K562 (cell line): Measurements from ENCODE around the gene HACE1. TPM values are rescaled to one million over a fixed set of nuclear protein-coding genes. Genes with fewer than 3 reads are reported as not detected.

Experiments
- ATAC-seq: fragments of 200-7000 bp; cut with Tn5 transposase; 3 replicates; pipeline ENCODE4 v1.9.1; 2020; ENCODE audit warnings: moderate library complexity
- BruUV-seq: library from RNA; stranded (reverse); fragments of 400-500 nt; replicated peaks from 2 replicates; lab custom pipeline; 2021; lab: Mats Ljungman, UMichigan
- CTCF ChIA-PET: fragments of 300-600 bp; formaldehyde crosslinking; extraction: SDS; loops from one replicate; lab custom pipeline; 2021; ENCODE audit warnings: low intra/inter-chr PET ratio; lab: Yijun Ruan, JAX
- POLR2A ChIA-PET: fragments of 300-600, 350-650 bp; sonication (Branson Sonifier 250); formaldehyde crosslinking; extraction: SDS; loops from one replicate; lab custom pipeline; 2021; ENCODE audit warnings: antibody characterized with exemption, inconsistent platforms; lab: Yijun Ruan, JAX
- DNase-seq, 4 experiments: peaks; one replicate each; pipeline versions ENCODE4 v3.0.0 to v3.0.0-alpha.2; 2011 to 2018; ENCODE audit warnings: low spot score in 3 of 4, mixed read lengths in 3 of 4; ENCODE audit errors: extremely low read depth in 1 of 4
- FAIRE-seq: peaks from 2 replicates; lab custom pipeline; 2011; peaks lifted over from hg19 to GRCh38; lab: Jason Lieb, UNC
- H2AFZ ChIP-seq: 2 replicates; pipeline ENCODE4 v1.6.0; 2011; ENCODE audit warnings: low read depth, low read length, control low read depth, inconsistent platforms
- H3K27ac ChIP-seq: fragments of 200-600 bp; 3 replicates; pipeline ENCODE4 v1.8.0; 2011; ENCODE audit warnings: low read depth, mild to moderate bottlenecking, control low read depth, inconsistent platforms, low read length, moderate library complexity, mixed read lengths; ENCODE audit errors: extremely low read depth
- H3K27me3 ChIP-seq, 2 experiments: fragments of 300-600 bp in 1 of 2; 2 replicates in 1 of 2; 3 replicates in 1 of 2; pipeline versions ENCODE4 v1.6.0 to v1.8.0; 2011; ENCODE audit warnings: inconsistent platforms in 2 of 2, low read length in 2 of 2, mild to moderate bottlenecking in 1 of 2, mixed read lengths in 1 of 2, moderate library complexity in 1 of 2; ENCODE audit not compliant: control insufficient read depth in 2 of 2, insufficient read depth in 2 of 2
- H3K36me3 ChIP-seq: fragments of 300-600 bp; 3 replicates; pipeline ENCODE4 v1.8.0; 2011; ENCODE audit warnings: mild to moderate bottlenecking, low read length, inconsistent platforms; ENCODE audit not compliant: control insufficient read depth, insufficient read depth
- H3K4me1 ChIP-seq, 2 experiments: fragments of 200-600 bp in 1 of 2; replicated peaks in 1 of 2; 2 replicates in 1 of 2; 3 replicates in 1 of 2; pipeline versions ENCODE4 v1.5.1 to v1.8.0; 2011; ENCODE audit warnings: inconsistent platforms in 2 of 2, low read length in 2 of 2, mild to moderate bottlenecking in 1 of 2, mixed read lengths in 1 of 2, moderate library complexity in 1 of 2; ENCODE audit not compliant: control insufficient read depth in 2 of 2, insufficient read depth in 2 of 2
- H3K4me2 ChIP-seq: 2 replicates; pipeline ENCODE4 v1.6.1; 2011; ENCODE audit warnings: low read length, control low read depth, inconsistent platforms, mixed read lengths; ENCODE audit not compliant: insufficient read depth
- H3K4me3 ChIP-seq: fragments of 200-600 bp; sonication (generic), shearing (Covaris generic); 2 replicates; pipeline ENCODE4 v1.5.1; 2016; ENCODE audit warnings: control low read depth, inconsistent platforms
- H3K79me2 ChIP-seq: fragments of 200-600 bp; 3 replicates; pipeline ENCODE4 v1.8.0; 2011; ENCODE audit warnings: low read length, inconsistent platforms; ENCODE audit not compliant: control insufficient read depth, insufficient read depth
- H3K9ac ChIP-seq, 2 experiments: 2 replicates each; pipeline versions ENCODE4 v1.6.0 to v1.6.1; 2011; ENCODE audit warnings: low read depth in 2 of 2, low read length in 2 of 2, control low read depth in 1 of 2, inconsistent platforms in 1 of 2, mild to moderate bottlenecking in 1 of 2, mixed read lengths in 1 of 2; ENCODE audit not compliant: insufficient read depth in 1 of 2
- H3K9me1 ChIP-seq: one replicate; pipeline ENCODE4 v1.6.0; 2011; ENCODE audit warnings: inconsistent platforms, mild to moderate bottlenecking, low read length, moderate library complexity; ENCODE audit not compliant: control insufficient read depth, insufficient read depth
- H3K9me3 ChIP-seq: replicated peaks from 2 replicates; pipeline ENCODE4 v1.5.1; 2011; ENCODE audit warnings: low read depth, low read length, inconsistent platforms; ENCODE audit not compliant: control insufficient read depth, insufficient read depth
- H4K20me1 ChIP-seq: replicated peaks from 2 replicates; pipeline ENCODE4 v1.6.1; 2011; ENCODE audit warnings: low read length, inconsistent platforms, mixed read lengths; ENCODE audit not compliant: control insufficient read depth, insufficient read depth
- CHD1 ChIP-seq: fragments of 200-600 bp; sonication (generic); IDR thresholded peaks from one replicate; pipeline ENCODE4 v1.6.1; 2012; ENCODE audit warnings: mild to moderate bottlenecking, moderate library complexity, low read length, inconsistent platforms
- CREB1 ChIP-seq, 2 experiments: sonication (generic) in 1 of 2; formaldehyde crosslinking in 1 of 2; IDR thresholded peaks; 2 replicates each; pipeline versions ENCODE4 v1.6.1 to v1.8.0; 2012 to 2022; ENCODE audit warnings: inconsistent platforms in 1 of 2, mild to moderate bottlenecking in 1 of 2, missing genetic modification reagents in 1 of 2, moderate library complexity in 1 of 2
- DNMT1 ChIP-seq: fragments of 450-650 bp; IDR thresholded peaks from 2 replicates; pipeline ENCODE4 v1.6.1; 2016; ENCODE audit warnings: antibody characterized with exemption, mild to moderate bottlenecking
- FOXA1 ChIP-seq: fragments of 450-650 bp; IDR thresholded peaks from 2 replicates; pipeline ENCODE4 v1.6.1; 2016; ENCODE audit warnings: mild to moderate bottlenecking, borderline replicate concordance
- KLF10 ChIP-seq: fragments of 250-450 bp; sonication (Bioruptor Pico); IDR thresholded peaks from 2 replicates; pipeline ENCODE4 v1.6.1; 2021; ENCODE audit warnings: matching md5 sums
- KLF13 ChIP-seq: fragments of 450-650 bp; IDR thresholded peaks from 2 replicates; pipeline ENCODE4 v1.6.1; 2016; ENCODE audit warnings: missing genetic modification characterization, low read depth, mild to moderate bottlenecking, missing compliant biosample characterization, moderate library complexity, borderline replicate concordance
- MAZ ChIP-seq, 2 experiments: fragments of 450-650 bp in 1 of 2; sonication (generic) in 1 of 2; formaldehyde crosslinking; IDR thresholded peaks in 1 of 2; conservative IDR thresholded peaks in 1 of 2; 2 replicates each; pipeline versions ENCODE4 v1.4.0 to v1.5.0; 2020; ENCODE audit warnings: mild to moderate bottlenecking in 1 of 2, missing genetic modification reagents in 1 of 2
- MECOM ChIP-seq: fragments of 250-450 bp; sonication (Bioruptor Pico); IDR thresholded peaks from 2 replicates; pipeline ENCODE4 v1.8.0; 2022; ENCODE audit warnings: inconsistent platforms
- MTA2 ChIP-seq: fragments of 450-650 bp; IDR thresholded peaks from 2 replicates; pipeline ENCODE4 v1.6.1; 2016; ENCODE audit warnings: low read depth
- NR2F6 ChIP-seq: fragments of 450-650 bp; formaldehyde crosslinking; IDR thresholded peaks from 2 replicates; pipeline ENCODE4 v1.4.0; 2020; ENCODE audit warnings: mild to moderate bottlenecking
- PHF20 ChIP-seq: fragments of 450-650 bp; IDR thresholded peaks from 2 replicates; pipeline ENCODE4 v1.6.1; 2018; ENCODE audit not compliant: partially characterized antibody
- WHSC1 ChIP-seq: IDR thresholded peaks from one replicate; pipeline ENCODE4 v1.6.1; 2012; ENCODE audit warnings: low read length, control low read depth, inconsistent platforms
- ZC3H8 ChIP-seq: fragments of 450-650 bp; IDR thresholded peaks from 2 replicates; pipeline ENCODE4 v1.6.1; 2017
- ZNF217 ChIP-seq: sonication (generic); formaldehyde crosslinking; IDR thresholded peaks from 2 replicates; pipeline ENCODE4 v1.8.0; 2022; ENCODE audit warnings: mild to moderate bottlenecking, missing genetic modification reagents
- WGBS: fragments of 100-300 bp; shearing (Covaris generic); methylation state at CpG from one replicate; pipeline ENCODE4 v1.1.6; 2016; ENCODE audit warnings: low coverage, mixed read lengths; ENCODE audit not compliant: insufficient coverage; ENCODE audit errors: missing lambda C conversion rate; 5-methylcytosine and 5-hydroxymethylcytosine counted together
- in situ Hi-C: fragments of 300-500 bp; cut with MboI; formaldehyde crosslinking; loops from 4 replicates; pipeline ENCODE4 v1.15.0; 2018; ENCODE audit warnings: inconsistent platforms, mixed read lengths
- intact Hi-C: fragments of 100-400 bp; cut with micrococcal nuclease; formaldehyde crosslinking; loops from 2 replicates; pipeline ENCODE4 v1.14.2; 2022
- polyA plus RNA-seq, 8 experiments: library from polyadenylated mRNA; depleted of rRNA in 4 of 8; stranded (reverse) in 5 of 8; unstranded in 3 of 8; fragments of >200 nt; fragmentation: Nextera tagmentation in 2 of 8; fragmentation: Illumina TruSeq in 1 of 8; extraction: Ambion mirVana in 2 of 8; extraction: Trizol in 1 of 8; gene quantifications; 2 replicates each; pipeline versions ENCODE4 v1.2.1 to v1.2.3, GENCODE V29; 2011 to 2014; ENCODE audit warnings: inconsistent platforms in 1 of 8, missing spikeins in 1 of 8
- total RNA-seq, 7 experiments: library from RNA; depleted of rRNA in 6 of 7; stranded (reverse); fragments of >200 nt in 6 of 7; fragmentation: Illumina TruSeq in 2 of 7; extraction: Trizol in 2 of 7; gene quantifications; 2 replicates each; pipeline versions ENCODE4 v1.2.1 to v1.2.3, GENCODE V29; 2011 to 2021; ENCODE audit warnings: low replicate concordance in 1 of 7
- TF ChIP-seq, protein P1 (sequence below): fragments of 450-650 bp; conservative IDR thresholded peaks from 2 replicates; pipeline ENCODE4 v1.6.1; 2016; ENCODE audit warnings: missing genetic modification characterization, low read depth, mild to moderate bottlenecking, control low read depth, missing compliant biosample characterization
- TF ChIP-seq, protein P2 (sequence below): sonication (generic); formaldehyde crosslinking; IDR thresholded peaks from 2 replicates; pipeline ENCODE4 v1.8.1; 2023; ENCODE audit warnings: mild to moderate bottlenecking, missing genetic modification reagents
- TF ChIP-seq, protein P3 (sequence below): sonication (generic); formaldehyde crosslinking; IDR thresholded peaks from 2 replicates; pipeline ENCODE4 v1.8.1; 2023; ENCODE audit warnings: mild to moderate bottlenecking, missing genetic modification reagents

Gene HACE1
- total and polyA plus RNA-seq, 9 of the 15 experiments (the other 6 are each of a cell fraction or from before 2014, with no cell fraction given): 3.6 to 19.9 (median 9.1) TPM

DNA sequence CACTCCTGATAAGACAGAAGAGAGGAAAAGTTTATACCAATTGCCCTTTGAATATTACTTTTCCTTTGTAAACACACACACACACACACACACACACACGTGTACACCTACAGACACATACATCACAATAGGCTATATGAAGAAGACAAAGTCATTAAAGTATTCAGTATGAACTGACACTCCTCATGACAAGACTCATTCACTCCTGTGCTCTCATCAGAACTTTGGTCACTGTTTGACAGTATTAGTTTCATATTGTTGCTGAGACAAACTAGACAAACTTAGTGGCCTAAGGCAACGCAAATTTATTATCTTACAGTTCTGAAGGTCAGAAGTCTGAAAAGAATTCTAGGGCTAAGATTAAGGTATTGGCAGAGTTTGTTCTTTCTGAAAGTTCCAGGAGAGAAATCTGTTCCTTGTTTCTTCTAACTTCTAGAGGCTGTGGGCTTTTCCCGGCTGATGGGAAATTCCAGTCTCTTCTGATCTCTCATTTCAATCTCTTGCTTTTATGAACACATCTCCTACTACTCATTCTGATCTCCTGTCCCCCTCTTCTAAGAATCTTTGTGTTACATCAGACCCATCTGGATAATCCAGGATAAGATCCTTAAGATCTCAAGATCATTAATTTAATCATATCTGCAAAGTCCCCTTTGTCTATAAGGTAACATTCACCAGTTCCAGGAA lies 171.3 kb downstream of the HACE1 start (continued):
- TF ChIP-seq, protein P1, sequence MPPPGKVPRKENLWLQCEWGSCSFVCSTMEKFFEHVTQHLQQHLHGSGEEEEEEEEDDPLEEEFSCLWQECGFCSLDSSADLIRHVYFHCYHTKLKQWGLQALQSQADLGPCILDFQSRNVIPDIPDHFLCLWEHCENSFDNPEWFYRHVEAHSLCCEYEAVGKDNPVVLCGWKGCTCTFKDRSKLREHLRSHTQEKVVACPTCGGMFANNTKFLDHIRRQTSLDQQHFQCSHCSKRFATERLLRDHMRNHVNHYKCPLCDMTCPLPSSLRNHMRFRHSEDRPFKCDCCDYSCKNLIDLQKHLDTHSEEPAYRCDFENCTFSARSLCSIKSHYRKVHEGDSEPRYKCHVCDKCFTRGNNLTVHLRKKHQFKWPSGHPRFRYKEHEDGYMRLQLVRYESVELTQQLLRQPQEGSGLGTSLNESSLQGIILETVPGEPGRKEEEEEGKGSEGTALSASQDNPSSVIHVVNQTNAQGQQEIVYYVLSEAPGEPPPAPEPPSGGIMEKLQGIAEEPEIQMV (tag): no peak
- TF ChIP-seq NR2F6: no peak
- TF ChIP-seq FOXA1: no peak
- TF ChIP-seq PHF20: no peak
- TF ChIP-seq, all 486 proteins: peak for 0

DNA sequence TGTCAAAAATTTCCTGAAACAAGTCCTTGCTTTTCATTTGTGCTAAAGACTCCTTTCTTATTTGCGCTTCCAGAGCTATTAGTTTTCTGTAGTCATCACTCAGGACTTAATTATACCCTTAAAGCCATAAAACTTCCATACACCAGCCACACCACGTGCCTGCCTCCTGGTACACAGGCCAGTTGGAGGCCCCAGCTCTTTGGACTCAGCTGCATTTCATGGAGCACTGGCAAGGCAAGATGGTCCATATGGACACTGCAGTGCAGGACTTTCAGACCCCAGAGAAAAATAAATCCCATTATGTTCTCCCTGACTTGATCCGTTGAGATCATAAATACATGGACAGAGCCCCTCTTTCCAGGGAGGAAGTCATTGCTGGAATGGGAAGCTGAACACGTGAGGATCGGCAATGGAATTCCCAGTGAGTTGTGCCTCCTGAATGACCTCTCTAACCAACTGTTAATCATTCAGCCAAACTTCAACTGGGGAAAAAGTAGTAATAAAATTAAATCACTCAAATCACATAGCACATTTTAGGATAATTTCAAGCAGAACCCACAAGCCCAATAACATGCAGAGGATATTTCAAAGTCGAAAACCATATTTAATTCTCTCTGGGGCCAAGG lies 173.1 kb downstream of the HACE1 start:
- POLR2A ChIA-PET: interaction anchor here (0.7 kb wide), 1 partner anchor 16 kb away, joined by 3 read pairs; no protein-coding TSS in a partner anchor
- TF ChIP-seq KLF13: no peak
- TF ChIP-seq ZNF217 (CRISPR knock-in tag): no peak
- no peak for TF ChIP-seq MTA2
- TF ChIP-seq ZC3H8: no peak
- TF ChIP-seq WHSC1: no peak
- TF ChIP-seq MECOM (CRISPR knock-in tag): no peak
- TF ChIP-seq, protein P2, sequence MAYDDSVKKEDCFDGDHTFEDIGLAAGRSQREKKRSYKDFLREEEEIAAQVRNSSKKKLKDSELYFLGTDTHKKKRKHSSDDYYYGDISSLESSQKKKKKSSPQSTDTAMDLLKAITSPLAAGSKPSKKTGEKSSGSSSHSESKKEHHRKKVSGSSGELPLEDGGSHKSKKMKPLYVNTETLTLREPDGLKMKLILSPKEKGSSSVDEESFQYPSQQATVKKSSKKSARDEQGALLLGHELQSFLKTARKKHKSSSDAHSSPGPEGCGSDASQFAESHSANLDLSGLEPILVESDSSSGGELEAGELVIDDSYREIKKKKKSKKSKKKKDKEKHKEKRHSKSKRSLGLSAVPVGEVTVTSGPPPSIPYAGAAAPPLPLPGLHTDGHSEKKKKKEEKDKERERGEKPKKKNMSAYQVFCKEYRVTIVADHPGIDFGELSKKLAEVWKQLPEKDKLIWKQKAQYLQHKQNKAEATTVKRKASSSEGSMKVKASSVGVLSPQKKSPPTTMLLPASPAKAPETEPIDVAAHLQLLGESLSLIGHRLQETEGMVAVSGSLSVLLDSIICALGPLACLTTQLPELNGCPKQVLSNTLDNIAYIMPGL (CRISPR knock-in tag): no peak
- TF ChIP-seq CHD1: no peak
- TF ChIP-seq MAZ (CRISPR knock-in tag; conservative IDR thresholded peaks at IDR 0.05 in 1 of 2, IDR thresholded peaks at IDR 0.05 in 1 of 2): no peak
- TF ChIP-seq DNMT1: no peak
- TF ChIP-seq, protein P3, sequence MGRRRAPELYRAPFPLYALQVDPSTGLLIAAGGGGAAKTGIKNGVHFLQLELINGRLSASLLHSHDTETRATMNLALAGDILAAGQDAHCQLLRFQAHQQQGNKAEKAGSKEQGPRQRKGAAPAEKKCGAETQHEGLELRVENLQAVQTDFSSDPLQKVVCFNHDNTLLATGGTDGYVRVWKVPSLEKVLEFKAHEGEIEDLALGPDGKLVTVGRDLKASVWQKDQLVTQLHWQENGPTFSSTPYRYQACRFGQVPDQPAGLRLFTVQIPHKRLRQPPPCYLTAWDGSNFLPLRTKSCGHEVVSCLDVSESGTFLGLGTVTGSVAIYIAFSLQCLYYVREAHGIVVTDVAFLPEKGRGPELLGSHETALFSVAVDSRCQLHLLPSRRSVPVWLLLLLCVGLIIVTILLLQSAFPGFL: no peak
- TF ChIP-seq CREB1 (IDR thresholded peaks at IDR 0.05): no peak
- no peak for TF ChIP-seq CREB1 (CRISPR knock-in tag; IDR thresholded peaks at IDR 0.05)
- no peak for TF ChIP-seq KLF10 (CRISPR knock-in tag)

More for the DNA sequence above, 173.1 kb downstream of the HACE1 start:
- 30% methylated on average over 6 of the region's 6 CpGs for WGBS
- no peaks in the 10 kb centered on the region for H3K27me3 ChIP-seq
- no peak overlapping the region for H3K4me3 ChIP-seq
- no peak for FAIRE-seq
- no peak for DNase-seq
- no peak overlapping the region for H2AFZ ChIP-seq
- no peak overlapping the region for H3K9ac ChIP-seq
- no peaks in the 10 kb centered on the region for H3K36me3 ChIP-seq
- no peak for ATAC-seq
- intact Hi-C loops (loop anchor here (10.0 kb wide), 1 partner anchor 248 kb away; no protein-coding TSS in a partner anchor), in situ Hi-C loops (no loop called here)
- BruUV-seq: no TSS peak
- no peaks in the 10 kb centered on the region for H3K9me1 ChIP-seq
- no peak overlapping the region for H3K4me2 ChIP-seq
- CTCF ChIA-PET: no interaction called here
- no peaks in the 10 kb centered on the region for H3K9me3 ChIP-seq
- no peak overlapping the region for H3K27ac ChIP-seq
- no peaks in the 10 kb centered on the region for H4K20me1 ChIP-seq
- H3K79me2 ChIP-seq: no peaks in the 10 kb centered on the region
- no peaks in the 10 kb centered on the region; a peak in 1 of 5 replicates for H3K4me1 ChIP-seq
